WTC11 (cell line): ENCODE data around the gene PHIP. TPM values are rescaled to one million over a fixed set of nuclear protein-coding genes. Genes with fewer than 3 reads are reported as not detected.

ENCODE experiments used
- ATAC-seq: fragments of 200-7000 bp; cut with Tn5 transposase; 2 replicates; pipeline ENCODE4 v1.10.0; 2021; ENCODE audit warnings: mild to moderate bottlenecking, moderate library complexity
- CTCF ChIA-PET: fragments of 300-600 bp; sonication (Branson Sonifier 250); formaldehyde crosslinking; loops from one replicate; lab custom pipeline; 2021; ENCODE audit warnings: antibody characterized with exemption; lab: Charles Lee
- POLR2A ChIA-PET: fragments of 350-600 bp; sonication (Branson Sonifier 250); formaldehyde crosslinking; loops from one replicate; lab custom pipeline; 2021; ENCODE audit warnings: antibody characterized with exemption; lab: Charles Lee
- DNase-seq: peaks from one replicate; pipeline ENCODE4 v3.0.0; 2021; ENCODE audit warnings: low spot score
- H3K27ac Mint-ChIP-seq: 2 replicates; pipeline ENCODE4 v1.8.0; 2021; ENCODE audit warnings: mixed read lengths
- H3K27me3 Mint-ChIP-seq: 2 replicates; pipeline ENCODE4 v1.8.0; 2021; ENCODE audit warnings: low read depth, mild to moderate bottlenecking, moderate library complexity, mixed read lengths
- H3K36me3 Mint-ChIP-seq: 2 replicates; pipeline ENCODE4 v1.8.0; 2021; ENCODE audit warnings: mixed read lengths
- H3K4me1 Mint-ChIP-seq: 2 replicates; pipeline ENCODE4 v1.8.0; 2022; ENCODE audit warnings: mixed read lengths
- H3K4me3 Mint-ChIP-seq: 2 replicates; pipeline ENCODE4 v1.8.0; 2021; ENCODE audit warnings: mild to moderate bottlenecking, moderate library complexity, mixed read lengths
- H3K9me3 Mint-ChIP-seq: 2 replicates; pipeline ENCODE4 v1.8.0; 2021; ENCODE audit warnings: mixed read lengths
- AR ChIP-seq: fragments of 250-450 bp; sonication (Bioruptor Pico); IDR thresholded peaks from 2 replicates; pipeline ENCODE4 v1.9.0; 2021; ENCODE audit warnings: mild to moderate bottlenecking
- CREB1 ChIP-seq: sonication (generic); formaldehyde crosslinking; IDR thresholded peaks from 2 replicates; pipeline ENCODE4 v1.8.0; 2023; ENCODE audit warnings: mild to moderate bottlenecking, missing genetic modification reagents
- GRHL2 ChIP-seq: fragments of 250-450 bp; sonication (Bioruptor Pico); IDR thresholded peaks from 2 replicates; pipeline ENCODE4 v1.8.0; 2022; ENCODE audit warnings: mild to moderate bottlenecking, moderate library complexity; ENCODE audit not compliant: insufficient replicate concordance, severe bottlenecking
- MXD4 ChIP-seq: fragments of 250-450 bp; sonication (Bioruptor Pico); IDR thresholded peaks from 2 replicates; pipeline ENCODE4 v1.8.0; 2021; ENCODE audit warnings: mild to moderate bottlenecking, moderate library complexity, borderline replicate concordance
- MYBL2 ChIP-seq: sonication (generic); formaldehyde crosslinking; IDR thresholded peaks from 2 replicates; pipeline ENCODE4 v1.8.1; 2023; ENCODE audit warnings: mild to moderate bottlenecking, moderate library complexity, missing genetic modification reagents
- NFYB ChIP-seq: sonication (generic); formaldehyde crosslinking; conservative IDR thresholded peaks from 2 replicates; pipeline ENCODE4 v1.8.0; 2022; ENCODE audit warnings: low read depth, missing genetic modification reagents
- PRRX2 ChIP-seq: fragments of 250-450 bp; sonication (Bioruptor Pico); IDR thresholded peaks from 2 replicates; pipeline ENCODE4 v1.8.0; 2021; ENCODE audit warnings: mild to moderate bottlenecking
- TCF7 ChIP-seq: sonication (generic); formaldehyde crosslinking; IDR thresholded peaks from 2 replicates; pipeline ENCODE4 v1.8.0; 2022; ENCODE audit warnings: mild to moderate bottlenecking, low read depth, missing genetic modification reagents, moderate library complexity
- TEAD4 ChIP-seq: sonication (generic); formaldehyde crosslinking; IDR thresholded peaks from 2 replicates; pipeline ENCODE4 v1.8.0; 2022; ENCODE audit warnings: mild to moderate bottlenecking, missing genetic modification reagents
- ZNF138 ChIP-seq: sonication (generic); formaldehyde crosslinking; conservative IDR thresholded peaks from 2 replicates; pipeline ENCODE4 v1.8.1; 2022; ENCODE audit warnings: mild to moderate bottlenecking, moderate library complexity, missing genetic modification reagents
- ZNF263 ChIP-seq: sonication (generic); formaldehyde crosslinking; IDR thresholded peaks from 2 replicates; pipeline ENCODE4 v1.8.1; 2022; ENCODE audit warnings: low read depth, mild to moderate bottlenecking, moderate library complexity, missing genetic modification reagents
- ZNF416 ChIP-seq: fragments of 250-450 bp; sonication (Bioruptor Pico); IDR thresholded peaks from 2 replicates; pipeline ENCODE4 v1.9.0; 2021; ENCODE audit warnings: mild to moderate bottlenecking, inconsistent platforms
- ZSCAN18 ChIP-seq: fragments of 250-450 bp; sonication (Bioruptor Pico); IDR thresholded peaks from 2 replicates; pipeline ENCODE4 v2.1.2; 2022; ENCODE audit warnings: mild to moderate bottlenecking, moderate library complexity
- total RNA-seq: library from RNA; stranded (reverse); gene quantifications from 3 replicates; pipeline ENCODE4 v1.2.3, GENCODE V29; 2021
- TF ChIP-seq, protein P1 (sequence below): fragments of 250-450 bp; sonication (Bioruptor Pico); IDR thresholded peaks from 2 replicates; pipeline ENCODE4 v1.9.0; 2021; ENCODE audit warnings: mild to moderate bottlenecking
- TF ChIP-seq, protein P2 (sequence below): sonication (generic); formaldehyde crosslinking; IDR thresholded peaks from 2 replicates; pipeline ENCODE4 v1.8.0; 2022; ENCODE audit warnings: mild to moderate bottlenecking, missing genetic modification reagents
- TF ChIP-seq, protein P3 (sequence below): sonication (generic); formaldehyde crosslinking; IDR thresholded peaks from 2 replicates; pipeline ENCODE4 v1.8.1; 2022; ENCODE audit warnings: mild to moderate bottlenecking, moderate library complexity, missing genetic modification reagents
- TF ChIP-seq, protein P4 (sequence below): sonication (generic); formaldehyde crosslinking; IDR thresholded peaks from 2 replicates; pipeline ENCODE4 v1.8.1; 2022; ENCODE audit warnings: low read depth, missing genetic modification reagents, borderline replicate concordance
- TF ChIP-seq, protein P5 (sequence below): fragments of 250-450 bp; sonication (Bioruptor Pico); conservative IDR thresholded peaks from 2 replicates; pipeline ENCODE4 v1.9.0; 2021; ENCODE audit warnings: mild to moderate bottlenecking
- TF ChIP-seq, protein P6 (sequence below): sonication (generic); formaldehyde crosslinking; IDR thresholded peaks from 2 replicates; pipeline ENCODE4 v1.8.0; 2023; ENCODE audit warnings: missing genetic modification reagents, mild to moderate bottlenecking, borderline replicate concordance

The PHIP gene
- total RNA-seq, 1 experiment from 2014 or later, result 45.6 TPM

- DNase-seq (no peak), ATAC-seq (no peak)
- Mint-ChIP-seq H3K36me3 (peaks cover 80% of the 10 kb centered on the region), H3K9me3 (peaks cover 5% of the 10 kb centered on the region), H3K4me1 (no peaks in the 10 kb centered on the region), H3K27me3 (no peaks in the 10 kb centered on the region), H3K27ac (no peak overlapping the region), H3K4me3 (no peak overlapping the region)
- no peak for TF ChIP-seq TEAD4 (CRISPR knock-in tag)
- TF ChIP-seq NFYB (CRISPR knock-in tag), result no peak
- TF ChIP-seq, protein P1, sequence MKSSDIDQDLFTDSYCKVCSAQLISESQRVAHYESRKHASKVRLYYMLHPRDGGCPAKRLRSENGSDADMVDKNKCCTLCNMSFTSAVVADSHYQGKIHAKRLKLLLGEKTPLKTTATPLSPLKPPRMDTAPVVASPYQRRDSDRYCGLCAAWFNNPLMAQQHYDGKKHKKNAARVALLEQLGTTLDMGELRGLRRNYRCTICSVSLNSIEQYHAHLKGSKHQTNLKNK (CRISPR knock-in tag), result no peak
- no peak for TF ChIP-seq ZNF138 (CRISPR knock-in tag)
- TF ChIP-seq CREB1 (CRISPR knock-in tag), result no peak
- TF ChIP-seq AR (CRISPR knock-in tag), result no peak
- no peak for TF ChIP-seq PRRX2
- TF ChIP-seq ZNF416 (CRISPR knock-in tag), result no peak
- TF ChIP-seq, protein P2, sequence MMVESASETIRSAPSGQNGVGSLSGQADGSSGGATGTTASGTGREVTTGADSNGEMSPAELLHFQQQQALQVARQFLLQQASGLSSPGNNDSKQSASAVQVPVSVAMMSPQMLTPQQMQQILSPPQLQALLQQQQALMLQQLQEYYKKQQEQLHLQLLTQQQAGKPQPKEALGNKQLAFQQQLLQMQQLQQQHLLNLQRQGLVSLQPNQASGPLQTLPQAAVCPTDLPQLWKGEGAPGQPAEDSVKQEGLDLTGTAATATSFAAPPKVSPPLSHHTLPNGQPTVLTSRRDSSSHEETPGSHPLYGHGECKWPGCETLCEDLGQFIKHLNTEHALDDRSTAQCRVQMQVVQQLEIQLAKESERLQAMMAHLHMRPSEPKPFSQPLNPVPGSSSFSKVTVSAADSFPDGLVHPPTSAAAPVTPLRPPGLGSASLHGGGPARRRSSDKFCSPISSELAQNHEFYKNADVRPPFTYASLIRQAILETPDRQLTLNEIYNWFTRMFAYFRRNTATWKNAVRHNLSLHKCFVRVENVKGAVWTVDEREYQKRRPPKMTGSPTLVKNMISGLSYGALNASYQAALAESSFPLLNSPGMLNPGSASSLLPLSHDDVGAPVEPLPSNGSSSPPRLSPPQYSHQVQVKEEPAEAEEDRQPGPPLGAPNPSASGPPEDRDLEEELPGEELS (CRISPR knock-in tag), result no peak
- TF ChIP-seq TCF7 (CRISPR knock-in tag), result no peak
- TF ChIP-seq ZNF263, result no peak
- no peak for TF ChIP-seq ZSCAN18 (CRISPR knock-in tag)
- CTCF ChIA-PET, result no interaction called here
- POLR2A ChIA-PET, result no interaction called here
These were observed 82.1 kb downstream of the PHIP start for GRCh38 chr6:78995946-78996345.

DNA sequence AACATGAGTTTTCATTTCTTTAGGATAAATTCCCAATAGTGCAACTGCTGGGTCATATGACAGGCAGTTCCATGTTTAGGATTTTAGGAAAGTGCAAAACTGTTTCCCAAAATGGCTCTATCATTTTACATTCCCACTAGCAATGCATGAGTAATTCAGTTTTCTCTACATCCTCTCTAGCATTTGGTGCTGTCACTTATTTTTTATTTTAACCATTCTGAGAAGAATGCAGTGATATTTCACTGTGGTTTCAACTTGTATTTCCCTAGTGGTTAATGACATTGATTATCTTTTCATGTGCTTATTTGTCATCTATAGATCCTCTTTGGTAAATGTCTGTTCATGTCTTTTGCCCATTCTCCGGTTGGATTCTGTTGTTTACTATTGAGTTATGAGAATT lies 82.7 kb downstream of the PHIP start:
- Mint-ChIP-seq H3K4me1 (no peaks in the 10 kb centered on the region), H3K27me3 (no peaks in the 10 kb centered on the region), H3K36me3 (peaks cover 79% of the 10 kb centered on the region), H3K4me3 (no peak overlapping the region), H3K27ac (no peak overlapping the region), H3K9me3 (peaks cover 5% of the 10 kb centered on the region)
- no peak for ATAC-seq
- CTCF ChIA-PET, result no interaction called here
- POLR2A ChIA-PET, result no interaction called here
- DNase-seq, result no peak
- TF ChIP-seq, protein P3, sequence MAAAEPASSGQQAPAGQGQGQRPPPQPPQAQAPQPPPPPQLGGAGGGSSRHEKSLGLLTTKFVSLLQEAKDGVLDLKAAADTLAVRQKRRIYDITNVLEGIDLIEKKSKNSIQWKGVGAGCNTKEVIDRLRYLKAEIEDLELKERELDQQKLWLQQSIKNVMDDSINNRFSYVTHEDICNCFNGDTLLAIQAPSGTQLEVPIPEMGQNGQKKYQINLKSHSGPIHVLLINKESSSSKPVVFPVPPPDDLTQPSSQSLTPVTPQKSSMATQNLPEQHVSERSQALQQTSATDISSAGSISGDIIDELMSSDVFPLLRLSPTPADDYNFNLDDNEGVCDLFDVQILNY (CRISPR knock-in tag), result no peak
- TF ChIP-seq PRRX2, result no peak
- TF ChIP-seq, protein P1 (CRISPR knock-in tag), result no peak
- TF ChIP-seq, protein P4, sequence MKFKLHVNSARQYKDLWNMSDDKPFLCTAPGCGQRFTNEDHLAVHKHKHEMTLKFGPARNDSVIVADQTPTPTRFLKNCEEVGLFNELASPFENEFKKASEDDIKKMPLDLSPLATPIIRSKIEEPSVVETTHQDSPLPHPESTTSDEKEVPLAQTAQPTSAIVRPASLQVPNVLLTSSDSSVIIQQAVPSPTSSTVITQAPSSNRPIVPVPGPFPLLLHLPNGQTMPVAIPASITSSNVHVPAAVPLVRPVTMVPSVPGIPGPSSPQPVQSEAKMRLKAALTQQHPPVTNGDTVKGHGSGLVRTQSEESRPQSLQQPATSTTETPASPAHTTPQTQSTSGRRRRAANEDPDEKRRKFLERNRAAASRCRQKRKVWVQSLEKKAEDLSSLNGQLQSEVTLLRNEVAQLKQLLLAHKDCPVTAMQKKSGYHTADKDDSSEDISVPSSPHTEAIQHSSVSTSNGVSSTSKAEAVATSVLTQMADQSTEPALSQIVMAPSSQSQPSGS (CRISPR knock-in tag), result no peak
- TF ChIP-seq MYBL2 (CRISPR knock-in tag), result no peak
- TF ChIP-seq GRHL2 (CRISPR knock-in tag), result no peak
- TF ChIP-seq, protein P5, sequence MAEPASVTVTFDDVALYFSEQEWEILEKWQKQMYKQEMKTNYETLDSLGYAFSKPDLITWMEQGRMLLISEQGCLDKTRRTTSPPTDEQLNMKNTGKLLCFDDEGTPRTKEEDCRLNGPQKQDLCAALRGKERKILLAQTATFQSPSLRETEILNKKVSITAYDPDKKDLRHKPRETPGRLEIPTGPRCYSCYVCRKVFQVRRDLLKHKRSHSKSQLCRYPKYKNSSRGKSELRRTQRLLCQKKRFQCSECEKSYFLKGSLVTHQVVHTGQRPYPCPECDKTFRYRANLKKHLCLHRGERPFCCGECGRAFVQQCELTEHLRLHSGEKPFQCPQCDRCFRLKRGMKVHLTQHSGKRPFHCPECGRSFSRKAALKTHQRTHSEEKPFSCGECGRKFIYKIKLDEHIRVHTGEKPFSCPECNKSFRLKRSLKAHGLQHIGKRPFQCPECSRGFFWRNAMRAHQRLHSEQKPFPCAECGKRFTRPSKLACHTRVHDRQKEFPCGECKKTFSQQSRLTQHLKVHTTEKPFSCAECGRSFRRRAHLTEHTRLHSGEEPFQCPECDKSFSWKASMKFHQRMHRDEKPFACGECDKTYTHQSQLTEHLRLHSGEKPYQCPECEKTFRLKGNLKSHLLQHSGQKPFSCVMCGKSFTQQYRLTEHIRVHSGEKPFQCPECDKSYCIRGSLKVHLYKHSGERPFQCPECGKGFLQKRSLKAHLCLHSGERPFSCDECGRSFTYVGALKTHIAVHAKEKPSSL (CRISPR knock-in tag), result no peak
- TF ChIP-seq, protein P6, sequence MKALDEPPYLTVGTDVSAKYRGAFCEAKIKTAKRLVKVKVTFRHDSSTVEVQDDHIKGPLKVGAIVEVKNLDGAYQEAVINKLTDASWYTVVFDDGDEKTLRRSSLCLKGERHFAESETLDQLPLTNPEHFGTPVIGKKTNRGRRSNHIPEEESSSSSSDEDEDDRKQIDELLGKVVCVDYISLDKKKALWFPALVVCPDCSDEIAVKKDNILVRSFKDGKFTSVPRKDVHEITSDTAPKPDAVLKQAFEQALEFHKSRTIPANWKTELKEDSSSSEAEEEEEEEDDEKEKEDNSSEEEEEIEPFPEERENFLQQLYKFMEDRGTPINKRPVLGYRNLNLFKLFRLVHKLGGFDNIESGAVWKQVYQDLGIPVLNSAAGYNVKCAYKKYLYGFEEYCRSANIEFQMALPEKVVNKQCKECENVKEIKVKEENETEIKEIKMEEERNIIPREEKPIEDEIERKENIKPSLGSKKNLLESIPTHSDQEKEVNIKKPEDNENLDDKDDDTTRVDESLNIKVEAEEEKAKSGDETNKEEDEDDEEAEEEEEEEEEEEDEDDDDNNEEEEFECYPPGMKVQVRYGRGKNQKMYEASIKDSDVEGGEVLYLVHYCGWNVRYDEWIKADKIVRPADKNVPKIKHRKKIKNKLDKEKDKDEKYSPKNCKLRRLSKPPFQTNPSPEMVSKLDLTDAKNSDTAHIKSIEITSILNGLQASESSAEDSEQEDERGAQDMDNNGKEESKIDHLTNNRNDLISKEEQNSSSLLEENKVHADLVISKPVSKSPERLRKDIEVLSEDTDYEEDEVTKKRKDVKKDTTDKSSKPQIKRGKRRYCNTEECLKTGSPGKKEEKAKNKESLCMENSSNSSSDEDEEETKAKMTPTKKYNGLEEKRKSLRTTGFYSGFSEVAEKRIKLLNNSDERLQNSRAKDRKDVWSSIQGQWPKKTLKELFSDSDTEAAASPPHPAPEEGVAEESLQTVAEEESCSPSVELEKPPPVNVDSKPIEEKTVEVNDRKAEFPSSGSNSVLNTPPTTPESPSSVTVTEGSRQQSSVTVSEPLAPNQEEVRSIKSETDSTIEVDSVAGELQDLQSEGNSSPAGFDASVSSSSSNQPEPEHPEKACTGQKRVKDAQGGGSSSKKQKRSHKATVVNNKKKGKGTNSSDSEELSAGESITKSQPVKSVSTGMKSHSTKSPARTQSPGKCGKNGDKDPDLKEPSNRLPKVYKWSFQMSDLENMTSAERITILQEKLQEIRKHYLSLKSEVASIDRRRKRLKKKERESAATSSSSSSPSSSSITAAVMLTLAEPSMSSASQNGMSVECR (CRISPR knock-in tag), result no peak
- no peak for TF ChIP-seq MXD4 (CRISPR knock-in tag)
